Activated CD4-positive, alpha-beta T cell treated with anti-CD3 and anti-CD28 coated beads for 36 hours (primary cell): Measurements from ENCODE around the gene ARHGAP22. TPM values are rescaled to one million over a fixed set of nuclear protein-coding genes. Genes with fewer than 3 reads are reported as not detected.

Source experiments
- ATAC-seq: fragments of 200-7000 bp; cut with Tn5 transposase; one replicate; pipeline ENCODE4 v1.10.0; 2021; ENCODE audit warnings: mild to moderate bottlenecking, moderate library complexity
- CTCF ChIA-PET: fragments of 350-600 bp; sonication (Branson Sonifier 250); formaldehyde crosslinking; loops from one replicate; lab custom pipeline; 2021; ENCODE audit warnings: antibody characterized with exemption; lab: Charles Lee
- POLR2A ChIA-PET: fragments of 350-600 bp; sonication (Branson Sonifier 250); formaldehyde crosslinking; loops from one replicate; lab custom pipeline; 2021; ENCODE audit warnings: antibody characterized with exemption, inconsistent platforms; lab: Charles Lee
- DNase-seq: peaks from one replicate; pipeline ENCODE4 v3.0.0-alpha.2; 2020
- H3K27ac Mint-ChIP-seq: one replicate; pipeline ENCODE4 v1.8.0; 2021; ENCODE audit warnings: mixed read lengths
- H3K27me3 Mint-ChIP-seq: one replicate; pipeline ENCODE4 v1.8.0; 2021; ENCODE audit warnings: mixed read lengths
- H3K36me3 Mint-ChIP-seq: one replicate; pipeline ENCODE4 v1.8.0; 2021; ENCODE audit warnings: low read depth, mixed read lengths
- H3K4me1 Mint-ChIP-seq: one replicate; pipeline ENCODE4 v1.8.0; 2021; ENCODE audit warnings: mixed read lengths
- H3K4me3 Mint-ChIP-seq: one replicate; pipeline ENCODE4 v1.8.0; 2021; ENCODE audit warnings: mild to moderate bottlenecking, moderate library complexity, mixed read lengths
- H3K9me3 Mint-ChIP-seq: one replicate; pipeline ENCODE4 v1.8.0; 2021; ENCODE audit warnings: low read depth, mixed read lengths
- intact Hi-C, 2 experiments: fragments of 100-400 bp; cut with DNase I in 1 of 2; cut with micrococcal nuclease in 1 of 2; formaldehyde crosslinking; loops; one replicate each; pipeline versions ENCODE4 v1.14.2 to v1.15.1; 2022 to 2024; cut with DNase I, micrococcal nuclease
- total RNA-seq, 2 experiments: library from RNA; stranded (reverse); gene quantifications; one replicate each; pipeline ENCODE4 v1.2.3, GENCODE V29; 2021

Gene ARHGAP22
- total RNA-seq, 2 experiments from 2014 or later = 0.27 to 0.47 TPM

GRCh38 chr10:48595539-48595932, 9.3 kb downstream of the ARHGAP22 start:
- ChIA-PET CTCF (no interaction called here), POLR2A (no interaction called here)
- Mint-ChIP-seq H3K36me3 (no peaks in the 10 kb centered on the region), H3K27ac (no peak overlapping the region), H3K4me1 (no peaks in the 10 kb centered on the region), H3K4me3 (no peak overlapping the region), H3K9me3 (no peaks in the 10 kb centered on the region), H3K27me3 (no peaks in the 10 kb centered on the region)
- DNase-seq (no peak), ATAC-seq (no peak)
- intact Hi-C loops = no loop called here

- intact Hi-C loops = no loop called here
- no peaks in the 10 kb centered on the region for H3K4me1 Mint-ChIP-seq
- H3K36me3 Mint-ChIP-seq = no peaks in the 10 kb centered on the region
- ChIA-PET CTCF (interaction anchor here (0.7 kb wide), 1 partner anchor 20 kb away, joined by 3 read pairs; no protein-coding TSS in a partner anchor), POLR2A (no interaction called here)
- H3K9me3 Mint-ChIP-seq = no peaks in the 10 kb centered on the region
- ATAC-seq (no peak), DNase-seq (no peak)
- H3K4me3 Mint-ChIP-seq = no peak overlapping the region
- no peaks in the 10 kb centered on the region for H3K27me3 Mint-ChIP-seq
- H3K27ac Mint-ChIP-seq = no peak overlapping the region
Measured at GRCh38 chr10:48594803-48595538, 9.9 kb downstream of the ARHGAP22 start.

DNA sequence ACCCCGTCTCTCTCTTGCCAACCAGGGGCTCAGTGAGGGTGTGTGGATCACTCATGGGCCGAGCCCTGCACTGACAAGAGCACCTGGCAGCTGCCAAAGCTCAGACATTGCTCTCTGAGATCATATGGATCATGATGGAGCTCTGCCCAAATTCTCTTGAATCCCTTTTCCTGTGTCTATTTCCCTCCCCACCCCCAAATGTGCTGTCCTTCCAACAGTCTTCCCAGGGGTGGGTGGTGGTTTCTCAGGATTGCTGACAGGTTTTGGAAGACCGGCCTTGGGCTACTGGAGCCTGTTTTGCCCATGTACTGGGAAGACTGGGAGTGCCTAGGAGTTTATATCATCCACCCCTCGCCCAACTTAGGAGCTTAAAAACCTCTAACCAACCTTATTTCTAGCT, 10.5 kb downstream of the ARHGAP22 start:
- POLR2A ChIA-PET = no interaction called here
- ATAC-seq (no peak), DNase-seq (no peak)
- intact Hi-C loops = no loop called here
- CTCF ChIA-PET = interaction anchor here (0.7 kb wide), 1 partner anchor 20 kb away, joined by 3 read pairs; no protein-coding TSS in a partner anchor
- H3K36me3 Mint-ChIP-seq = no peaks in the 10 kb centered on the region
- H3K4me1 Mint-ChIP-seq = no peaks in the 10 kb centered on the region
- no peaks in the 10 kb centered on the region for H3K9me3 Mint-ChIP-seq
- H3K4me3 Mint-ChIP-seq = no peak overlapping the region
- no peaks in the 10 kb centered on the region for H3K27me3 Mint-ChIP-seq
- H3K27ac Mint-ChIP-seq = no peak overlapping the region

DNA sequence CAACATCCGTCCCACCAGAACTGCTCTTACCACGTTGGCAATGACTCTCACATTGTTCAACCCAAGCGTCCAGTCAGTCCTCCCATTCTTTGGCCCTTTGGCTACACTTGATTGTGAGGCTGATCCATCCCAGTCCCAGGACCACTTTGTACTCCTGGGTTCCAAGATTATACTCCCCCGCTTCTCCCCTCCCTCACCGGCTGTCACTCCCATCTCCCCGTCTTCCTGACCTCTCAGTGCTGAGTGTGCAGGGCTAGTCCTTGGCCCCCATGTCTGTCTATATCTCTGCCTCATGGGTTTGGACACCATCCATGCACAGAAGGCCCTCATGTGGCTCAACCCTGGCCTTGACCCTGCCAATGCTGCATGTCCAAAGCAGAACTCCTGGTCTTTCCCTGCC, 12.5 kb downstream of the ARHGAP22 start:
- no peak for ATAC-seq
- H3K27ac Mint-ChIP-seq = no peak overlapping the region
- intact Hi-C loops = no loop called here
- H3K27me3 Mint-ChIP-seq = no peaks in the 10 kb centered on the region
- no peak overlapping the region for H3K4me3 Mint-ChIP-seq
- no peaks in the 10 kb centered on the region for H3K9me3 Mint-ChIP-seq
- ChIA-PET POLR2A (no interaction called here), CTCF (no interaction called here)
- DNase-seq = no peak
- no peaks in the 10 kb centered on the region for H3K36me3 Mint-ChIP-seq
- H3K4me1 Mint-ChIP-seq = no peaks in the 10 kb centered on the region

GRCh38 chr10:48590945-48591344, 13.9 kb downstream of the ARHGAP22 start:
- Mint-ChIP-seq H3K9me3 (no peaks in the 10 kb centered on the region), H3K36me3 (no peaks in the 10 kb centered on the region), H3K27me3 (no peaks in the 10 kb centered on the region), H3K4me3 (no peak overlapping the region), H3K4me1 (no peaks in the 10 kb centered on the region), H3K27ac (no peak overlapping the region)
- POLR2A ChIA-PET = no interaction called here
- ATAC-seq = no peak
- CTCF ChIA-PET = interaction anchor here (0.6 kb wide), 1 partner anchor 17 kb away, joined by 3 read pairs; no protein-coding TSS in a partner anchor
- intact Hi-C loops = no loop called here
- no peak for DNase-seq

GRCh38 chr10:48589266-48589665, 15.6 kb downstream of the ARHGAP22 start:
- Mint-ChIP-seq H3K27ac (no peak overlapping the region), H3K27me3 (no peaks in the 10 kb centered on the region), H3K4me3 (no peak overlapping the region), H3K36me3 (no peaks in the 10 kb centered on the region), H3K4me1 (no peaks in the 10 kb centered on the region), H3K9me3 (peaks cover 4% of the 10 kb centered on the region)
- no peak for DNase-seq
- POLR2A ChIA-PET = interaction anchor here (0.6 kb wide), 2 partner anchors 27 to 340 kb away, joined by 3 read pairs; no protein-coding TSS in a partner anchor
- intact Hi-C loops = no loop called here
- CTCF ChIA-PET = no interaction called here
- ATAC-seq = no peak

- POLR2A ChIA-PET = no interaction called here
- CTCF ChIA-PET = interaction anchor here (1.2 kb wide), 1 partner anchor 69 kb away, joined by 3 read pairs; no protein-coding TSS in a partner anchor
Measured at GRCh38 chr10:48587819-48588218, 17.1 kb downstream of the ARHGAP22 start.

GRCh38 chr10:48587101-48587500, 17.8 kb downstream of the ARHGAP22 start:
- no peak for ATAC-seq

More at GRCh38 chr10:48587819-48588218, 17.1 kb downstream of the ARHGAP22 start:
- ATAC-seq = no peak
- no peaks in the 10 kb centered on the region for H3K4me1 Mint-ChIP-seq
- H3K36me3 Mint-ChIP-seq = no peaks in the 10 kb centered on the region
- H3K27ac Mint-ChIP-seq = no peak overlapping the region
- no peaks in the 10 kb centered on the region for H3K27me3 Mint-ChIP-seq
- no peak overlapping the region for H3K4me3 Mint-ChIP-seq
- intact Hi-C loops = no loop called here
- H3K9me3 Mint-ChIP-seq = peaks cover 4% of the 10 kb centered on the region
- DNase-seq = no peak

DNA sequence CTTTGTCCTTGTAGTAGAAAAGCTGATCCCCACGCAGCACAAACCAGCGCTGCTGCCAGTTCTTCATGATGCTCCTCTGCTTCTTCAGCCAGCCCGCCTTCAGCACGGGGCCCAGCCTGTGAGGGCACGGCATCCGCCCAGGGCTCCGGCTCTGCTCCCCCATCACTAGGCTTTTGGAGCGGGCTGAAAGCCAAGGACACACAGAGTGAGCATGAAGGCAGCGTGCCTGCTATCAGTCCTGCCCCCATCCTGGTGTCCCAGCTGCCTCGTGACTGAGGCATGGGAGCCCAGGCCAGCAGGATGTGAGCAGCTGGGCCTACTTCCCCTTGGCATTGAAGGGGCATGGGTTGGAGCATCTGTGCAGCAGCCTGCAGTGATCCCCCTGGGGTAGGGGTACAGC, 21.9 kb downstream of the ARHGAP22 start:
- H3K9me3 Mint-ChIP-seq = peaks cover 4% of the 10 kb centered on the region
- intact Hi-C loops = no loop called here
- ChIA-PET CTCF (no interaction called here), POLR2A (no interaction called here)
- DNase-seq (no peak), ATAC-seq (no peak)
- peaks cover 3% of the 10 kb centered on the region for H3K27me3 Mint-ChIP-seq
- H3K4me3 Mint-ChIP-seq = no peak overlapping the region
- H3K36me3 Mint-ChIP-seq = no peaks in the 10 kb centered on the region
- H3K27ac Mint-ChIP-seq = no peak overlapping the region
- H3K4me1 Mint-ChIP-seq = no peaks in the 10 kb centered on the region

More at GRCh38 chr10:48587101-48587500, 17.8 kb downstream of the ARHGAP22 start:
- H3K4me1 Mint-ChIP-seq = no peaks in the 10 kb centered on the region
- DNase-seq = no peak
- H3K27me3 Mint-ChIP-seq = no peaks in the 10 kb centered on the region
- H3K27ac Mint-ChIP-seq = no peak overlapping the region
- H3K9me3 Mint-ChIP-seq = peaks cover 4% of the 10 kb centered on the region
- CTCF ChIA-PET = no interaction called here
- no peak overlapping the region for H3K4me3 Mint-ChIP-seq
- no peaks in the 10 kb centered on the region for H3K36me3 Mint-ChIP-seq
- POLR2A ChIA-PET = no interaction called here
- intact Hi-C loops = no loop called here

GRCh38 chr10:48580236-48580635, 24.6 kb downstream of the ARHGAP22 start:
- no peak overlapping the region for H3K4me3 Mint-ChIP-seq
- peaks cover 6% of the 10 kb centered on the region for H3K27me3 Mint-ChIP-seq
- ATAC-seq (no peak), DNase-seq (no peak)
- CTCF ChIA-PET = interaction anchor here (0.6 to 0.8 kb wide), 2 partner anchors 31 to 198 kb away, joined by 3 read pairs; no protein-coding TSS in a partner anchor
- H3K27ac Mint-ChIP-seq = no peak overlapping the region
- H3K36me3 Mint-ChIP-seq = no peaks in the 10 kb centered on the region
- H3K9me3 Mint-ChIP-seq = peaks cover 2% of the 10 kb centered on the region
- intact Hi-C loops = no loop called here
- POLR2A ChIA-PET = no interaction called here
- H3K4me1 Mint-ChIP-seq = no peaks in the 10 kb centered on the region

- H3K4me1 Mint-ChIP-seq = no peaks in the 10 kb centered on the region
- DNase-seq = no peak
- CTCF ChIA-PET = no interaction called here
- intact Hi-C loops = no loop called here
- ATAC-seq = no peak
- peaks cover 6% of the 10 kb centered on the region for H3K27me3 Mint-ChIP-seq
- POLR2A ChIA-PET = no interaction called here
- no peak overlapping the region for H3K4me3 Mint-ChIP-seq
- no peaks in the 10 kb centered on the region for H3K9me3 Mint-ChIP-seq
- no peaks in the 10 kb centered on the region for H3K36me3 Mint-ChIP-seq
- no peak overlapping the region for H3K27ac Mint-ChIP-seq
Measured at GRCh38 chr10:48579251-48579960, 25.5 kb downstream of the ARHGAP22 start.

- no peak overlapping the region for H3K27ac Mint-ChIP-seq
- no peaks in the 10 kb centered on the region for H3K36me3 Mint-ChIP-seq
- H3K4me3 Mint-ChIP-seq = no peak overlapping the region
- intact Hi-C loops = no loop called here
- H3K4me1 Mint-ChIP-seq = no peaks in the 10 kb centered on the region
- DNase-seq (no peak), ATAC-seq (no peak)
- CTCF ChIA-PET = no interaction called here
- no peaks in the 10 kb centered on the region for H3K9me3 Mint-ChIP-seq
- POLR2A ChIA-PET = no interaction called here
- peaks cover 6% of the 10 kb centered on the region for H3K27me3 Mint-ChIP-seq
Measured at GRCh38 chr10:48577158-48577557, 27.7 kb downstream of the ARHGAP22 start.
